PC-3 (cell line): ENCODE data around the gene NDUFB3.

ENCODE experiments used
- CTCF ChIP-seq: fragments of 300-600 bp; sonication (generic); conservative IDR thresholded peaks from 2 replicates; pipeline ENCODE4 v1.5.1; 2017; ENCODE audit warnings: antibody characterized with exemption, low read depth, mild to moderate bottlenecking, low read length
- EZH2 ChIP-seq: fragments of 300-600 bp; sonication (generic); IDR thresholded peaks from one replicate; pipeline ENCODE4 v1.6.1; 2017; ENCODE audit warnings: antibody characterized with exemption, mild to moderate bottlenecking, low read length; ENCODE audit not compliant: unreplicated experiment
- EZH2phosphoT487 ChIP-seq: fragments of 300-600 bp; sonication (generic); IDR thresholded peaks from 2 replicates; pipeline ENCODE4 v1.6.1; 2018; ENCODE audit warnings: mild to moderate bottlenecking, antibody characterized with exemption, low read length, borderline replicate concordance

GRCh38 chr2:201038855-201039254 is 32.9 kb upstream of the NDUFB3 start:
- no peak for TF ChIP-seq CTCF
- no peak for TF ChIP-seq EZH2
- no peak for TF ChIP-seq EZH2phosphoT487
